Suprapubic skin (tissue), 4 donors: ENCODE results near the gene CD33. TPM values are rescaled to one million over a fixed set of nuclear protein-coding genes. Genes with fewer than 3 reads are reported as not detected.

Experiments used
- DNase-seq, 2 donors: peaks; one replicate each; pipeline ENCODE4 v3.0.0-alpha.2; 2019; ENCODE audit warnings: low spot score in 2 of 2
- H3K27ac ChIP-seq: fragments of 200-600 bp; sonication (generic); one replicate; pipeline ENCODE4 v1.5.1; 2019
- H3K27me3 ChIP-seq: fragments of 200-600 bp; sonication (generic); one replicate; pipeline ENCODE4 v1.5.1; 2019
- H3K36me3 ChIP-seq: fragments of 200-600 bp; sonication (generic); one replicate; pipeline ENCODE4 v1.5.1; 2019
- H3K4me1 ChIP-seq: fragments of 200-600 bp; sonication (generic); one replicate; pipeline ENCODE4 v1.5.1; 2019
- H3K4me3 ChIP-seq: fragments of 200-600 bp; sonication (generic); one replicate; pipeline ENCODE4 v1.5.1; 2019; ENCODE audit warnings: mild to moderate bottlenecking
- H3K9me3 ChIP-seq: fragments of 200-600 bp; sonication (generic); one replicate; pipeline ENCODE4 v1.5.1; 2019
- CTCF ChIP-seq, 2 donors: fragments of 200-600 bp in 1 of 2; fragments of 450-650 bp in 1 of 2; sonication (generic) in 1 of 2; IDR thresholded peaks; one replicate each; pipeline ENCODE4 v1.5.1; 2016 to 2019; ENCODE audit warnings: antibody characterized with exemption in 2 of 2, mild to moderate bottlenecking in 1 of 2, moderate library complexity in 1 of 2
- EP300 ChIP-seq: sonication (generic); formaldehyde crosslinking; IDR thresholded peaks from one replicate; pipeline ENCODE4 v1.6.1; 2017; ENCODE audit warnings: antibody characterized with exemption
- POLR2A ChIP-seq, 2 donors: fragments of 450-650 bp; IDR thresholded peaks; one replicate each; pipeline ENCODE4 v1.6.1; 2017; ENCODE audit warnings: antibody characterized with exemption in 2 of 2, mild to moderate bottlenecking in 2 of 2, moderate library complexity in 2 of 2
- POLR2AphosphoS5 ChIP-seq, 3 donors: sonication (generic); formaldehyde crosslinking; IDR thresholded peaks; one replicate each; pipeline ENCODE4 v1.6.1; 2017; ENCODE audit warnings: antibody characterized with exemption in 3 of 3
- WGBS: methylation state at CpG from one replicate; pipeline ENCODE4 v1.1.5; 2018; 5-methylcytosine and 5-hydroxymethylcytosine counted together
- total RNA-seq, 4 donors: library from RNA; depleted of rRNA; stranded (reverse); fragments of >200 nt; gene quantifications; one replicate each; pipeline ENCODE4 v1.1.0, GENCODE V29; 2016

The CD33 gene
- total RNA-seq, 4 donors from 2014 or later: 0.51 to 7.0 (median 2.4) TPM

GRCh38 chr19:51192689-51193088 is 32.2 kb upstream of the CD33 start:
- Histone ChIP-seq H3K27ac (no peak overlapping the region), H3K4me1 (no peaks in the 10 kb centered on the region), H3K9me3 (no peaks in the 10 kb centered on the region), H3K36me3 (no peaks in the 10 kb centered on the region), H3K27me3 (no peaks in the 10 kb centered on the region), H3K4me3 (no peak overlapping the region)
- TF ChIP-seq CTCF (IDR thresholded peaks at IDR 0.05): no peak
- no peak for TF ChIP-seq POLR2A (IDR thresholded peaks at IDR 0.05)
- TF ChIP-seq EP300: no peak
- no peak for TF ChIP-seq POLR2AphosphoS5 (IDR thresholded peaks at IDR 0.05)
- DNase-seq: no peak
- 92% methylated on average over 6 of the region's 9 CpGs for WGBS

GRCh38 chr19:51194527-51195315 is 30.2 kb upstream of the CD33 start:
- peaks cover 14% of the 10 kb centered on the region for H3K27me3 ChIP-seq
- no peak for DNase-seq
- no peak overlapping the region for H3K27ac ChIP-seq
- 47% methylated on average over 16 of the region's 21 CpGs for WGBS
- no peak overlapping the region for H3K4me3 ChIP-seq
- H3K36me3 ChIP-seq: no peaks in the 10 kb centered on the region
- H3K9me3 ChIP-seq: no peaks in the 10 kb centered on the region
- no peak for TF ChIP-seq CTCF (IDR thresholded peaks at IDR 0.05)
- no peak for TF ChIP-seq POLR2AphosphoS5 (IDR thresholded peaks at IDR 0.05)
- no peak for TF ChIP-seq POLR2A (IDR thresholded peaks at IDR 0.05)
- no peak for TF ChIP-seq EP300
- H3K4me1 ChIP-seq: no peaks in the 10 kb centered on the region

- H3K27me3 ChIP-seq: peaks cover 19% of the 10 kb centered on the region
- no peak overlapping the region for H3K27ac ChIP-seq
- H3K36me3 ChIP-seq: no peaks in the 10 kb centered on the region
- no peak overlapping the region for H3K4me3 ChIP-seq
- H3K9me3 ChIP-seq: no peaks in the 10 kb centered on the region
- no peak for TF ChIP-seq EP300
- H3K4me1 ChIP-seq: no peaks in the 10 kb centered on the region
- WGBS: 88% methylated on average over 9 of the region's 9 CpGs
- DNase-seq: no peak
These were observed 29.6 kb upstream of the CD33 start for GRCh38 chr19:51195316-51195586.

- Histone ChIP-seq H3K4me1 (no peaks in the 10 kb centered on the region), H3K36me3 (no peaks in the 10 kb centered on the region), H3K9me3 (no peaks in the 10 kb centered on the region), H3K4me3 (no peak overlapping the region), H3K27ac (no peak overlapping the region), H3K27me3 (peaks cover 23% of the 10 kb centered on the region)
- no peak for DNase-seq
- TF ChIP-seq POLR2AphosphoS5 (IDR thresholded peaks at IDR 0.05) (no peak), POLR2A (IDR thresholded peaks at IDR 0.05) (no peak), EP300 (no peak), CTCF (IDR thresholded peaks at IDR 0.05) (no peak)
- WGBS: 79% methylated on average over 10 of the region's 10 CpGs
These were observed 29.3 kb upstream of the CD33 start for GRCh38 chr19:51195616-51196015.

- 81% methylated on average over 5 of the region's 5 CpGs for WGBS
- TF ChIP-seq CTCF (IDR thresholded peaks at IDR 0.05) (no peak), POLR2A (IDR thresholded peaks at IDR 0.05) (no peak), EP300 (no peak), POLR2AphosphoS5 (IDR thresholded peaks at IDR 0.05) (no peak)
- H3K9me3 ChIP-seq: no peaks in the 10 kb centered on the region
- DNase-seq: no peak
- H3K4me3 ChIP-seq: no peak overlapping the region
- peaks cover 29% of the 10 kb centered on the region for H3K27me3 ChIP-seq
- no peaks in the 10 kb centered on the region for H3K36me3 ChIP-seq
- H3K4me1 ChIP-seq: no peaks in the 10 kb centered on the region
- no peak overlapping the region for H3K27ac ChIP-seq
These were observed 28.7 kb upstream of the CD33 start for GRCh38 chr19:51196181-51196580.

- 77% methylated on average over 4 of the region's 9 CpGs for WGBS
- Histone ChIP-seq H3K9me3 (no peaks in the 10 kb centered on the region), H3K27me3 (peaks cover 32% of the 10 kb centered on the region), H3K4me3 (no peak overlapping the region), H3K36me3 (no peaks in the 10 kb centered on the region), H3K27ac (no peak overlapping the region), H3K4me1 (no peaks in the 10 kb centered on the region)
- DNase-seq: no peak
- TF ChIP-seq POLR2AphosphoS5 (IDR thresholded peaks at IDR 0.05) (no peak), EP300 (no peak), POLR2A (IDR thresholded peaks at IDR 0.05) (no peak), CTCF (IDR thresholded peaks at IDR 0.05) (no peak)
These were observed 26.2 kb upstream of the CD33 start for GRCh38 chr19:51198641-51199040.
